ENCODE results near the gene SLC13A1. TPM values are rescaled to one million over a fixed set of nuclear protein-coding genes. Genes with fewer than 3 reads are reported as not detected.

The SLC13A1 gene
- total and polyA plus RNA-seq, 2 experiments from 2014 or later: not detected

GRCh38 chr7:123135960-123136359 lies 63.8 kb downstream of the SLC13A1 start:
- ATAC-seq (no peak), DNase-seq (ENCODE audit: low spot score) (no peak)
- Mint-ChIP-seq H3K27me3 (ENCODE audit: insufficient read depth, low read depth, poor library complexity) (no peaks in the 10 kb centered on the region), H3K27ac (no peak overlapping the region), H3K9me3 (no peaks in the 10 kb centered on the region), H3K4me3 (no peak overlapping the region), H3K4me1 (no peaks in the 10 kb centered on the region), H3K36me3 (ENCODE audit: low read depth) (no peaks in the 10 kb centered on the region)
- no peaks in the 10 kb centered on the region for H3K4me1 ChIP-seq (ENCODE audit: insufficient read depth)
- no peak overlapping the region for H3K4me2 ChIP-seq
- H2AFZ ChIP-seq: no peak overlapping the region
- no peaks in the 10 kb centered on the region for H3K9me2 ChIP-seq (ENCODE audit: insufficient read depth)
- no peaks in the 10 kb centered on the region for H4K20me1 ChIP-seq (replicated peaks; ENCODE audit: insufficient read depth)
- H3K36me3 ChIP-seq (ENCODE audit: insufficient read depth): no peaks in the 10 kb centered on the region
- H3K27ac ChIP-seq (ENCODE audit: low read depth): no peak overlapping the region
- TF ChIP-seq NANOG (IDR thresholded peaks at IDR 0.05; ENCODE audit: borderline replicate concordance) (no peak), EZH2phosphoT487 (IDR thresholded peaks at IDR 0.05; ENCODE audit: unreplicated experiment) (no peak), CTCF (conservative IDR thresholded peaks at IDR 0.05; ENCODE audit: low read depth in 2 of 2) (no peak), CREB1 (CRISPR knock-in tag; IDR thresholded peaks at IDR 0.05; ENCODE audit: low read depth) (no peak), EZH2 (IDR thresholded peaks at IDR 0.05; ENCODE audit: low read depth, unreplicated experiment) (no peak), POLR2AphosphoS5 (IDR thresholded peaks at IDR 0.05; ENCODE audit: low read depth) (no peak), ETS1 (IDR thresholded peaks at IDR 0.05) (no peak), JUNB (IDR thresholded peaks at IDR 0.05; ENCODE audit: unreplicated experiment) (no peak), ZNF114 (CRISPR knock-in tag; IDR thresholded peaks at IDR 0.05) (no peak), ZNF462 (CRISPR knock-in tag; IDR thresholded peaks at IDR 0.05) (no peak), STAT1 (IDR thresholded peaks at IDR 0.05; ENCODE audit: unreplicated experiment) (no peak), ZNF331 (CRISPR knock-in tag; IDR thresholded peaks at IDR 0.05; ENCODE audit: low read depth) (no peak)
- TF ChIP-seq, protein P1, sequence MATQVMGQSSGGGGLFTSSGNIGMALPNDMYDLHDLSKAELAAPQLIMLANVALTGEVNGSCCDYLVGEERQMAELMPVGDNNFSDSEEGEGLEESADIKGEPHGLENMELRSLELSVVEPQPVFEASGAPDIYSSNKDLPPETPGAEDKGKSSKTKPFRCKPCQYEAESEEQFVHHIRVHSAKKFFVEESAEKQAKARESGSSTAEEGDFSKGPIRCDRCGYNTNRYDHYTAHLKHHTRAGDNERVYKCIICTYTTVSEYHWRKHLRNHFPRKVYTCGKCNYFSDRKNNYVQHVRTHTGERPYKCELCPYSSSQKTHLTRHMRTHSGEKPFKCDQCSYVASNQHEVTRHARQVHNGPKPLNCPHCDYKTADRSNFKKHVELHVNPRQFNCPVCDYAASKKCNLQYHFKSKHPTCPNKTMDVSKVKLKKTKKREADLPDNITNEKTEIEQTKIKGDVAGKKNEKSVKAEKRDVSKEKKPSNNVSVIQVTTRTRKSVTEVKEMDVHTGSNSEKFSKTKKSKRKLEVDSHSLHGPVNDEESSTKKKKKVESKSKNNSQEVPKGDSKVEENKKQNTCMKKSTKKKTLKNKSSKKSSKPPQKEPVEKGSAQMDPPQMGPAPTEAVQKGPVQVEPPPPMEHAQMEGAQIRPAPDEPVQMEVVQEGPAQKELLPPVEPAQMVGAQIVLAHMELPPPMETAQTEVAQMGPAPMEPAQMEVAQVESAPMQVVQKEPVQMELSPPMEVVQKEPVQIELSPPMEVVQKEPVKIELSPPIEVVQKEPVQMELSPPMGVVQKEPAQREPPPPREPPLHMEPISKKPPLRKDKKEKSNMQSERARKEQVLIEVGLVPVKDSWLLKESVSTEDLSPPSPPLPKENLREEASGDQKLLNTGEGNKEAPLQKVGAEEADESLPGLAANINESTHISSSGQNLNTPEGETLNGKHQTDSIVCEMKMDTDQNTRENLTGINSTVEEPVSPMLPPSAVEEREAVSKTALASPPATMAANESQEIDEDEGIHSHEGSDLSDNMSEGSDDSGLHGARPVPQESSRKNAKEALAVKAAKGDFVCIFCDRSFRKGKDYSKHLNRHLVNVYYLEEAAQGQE (IDR thresholded peaks at IDR 0.05; ENCODE audit: unreplicated experiment): no peak
- H3K27me3 ChIP-seq (ENCODE audit: insufficient read depth): no peaks in the 10 kb centered on the region
- no peak overlapping the region for H3K4me3 ChIP-seq
- no peaks in the 10 kb centered on the region for H3K79me2 ChIP-seq (replicated peaks; ENCODE audit: insufficient read depth)
- H3F3A ChIP-seq (replicated peaks; ENCODE audit: low read depth): no peaks in the 10 kb centered on the region

Data from GM23338 (cell line).